IMR-90 (cell line): Measurements from ENCODE around the gene SLC8A1.

Experiments used
- CEBPB ChIP-seq: IDR thresholded peaks from 2 replicates; pipeline ENCODE4 v1.6.1; 2012; ENCODE audit warnings: low read depth, low read length, improper control_type of control experiment
- CHD1 ChIP-seq: IDR thresholded peaks from 2 replicates; pipeline ENCODE4 v1.6.1; 2012; ENCODE audit warnings: low read depth, low read length, improper control_type of control experiment
- MAFK ChIP-seq: IDR thresholded peaks from 2 replicates; pipeline ENCODE4 v1.6.1; 2012; ENCODE audit warnings: low read depth, low read length, improper control_type of control experiment
- MAZ ChIP-seq: IDR thresholded peaks from 2 replicates; pipeline ENCODE4 v1.6.1; 2012; ENCODE audit warnings: low read depth, mild to moderate bottlenecking, low read length, improper control_type of control experiment, moderate library complexity, borderline replicate concordance
- MXI1 ChIP-seq: IDR thresholded peaks from 2 replicates; pipeline ENCODE4 v1.6.1; 2012; ENCODE audit warnings: low read depth, mild to moderate bottlenecking, low read length, moderate library complexity, borderline replicate concordance
- POLR2A ChIP-seq: IDR thresholded peaks from 2 replicates; pipeline ENCODE4 v1.6.1; 2012; ENCODE audit warnings: mild to moderate bottlenecking, low read depth, low read length
- RAD21 ChIP-seq: IDR thresholded peaks from 2 replicates; pipeline ENCODE4 v1.6.1; 2012; ENCODE audit warnings: low read length, improper control_type of control experiment
- RCOR1 ChIP-seq: IDR thresholded peaks from 2 replicates; pipeline ENCODE4 v1.6.1; 2012; ENCODE audit warnings: mild to moderate bottlenecking, low read length, improper control_type of control experiment; ENCODE audit not compliant: insufficient replicate concordance
- RFX5 ChIP-seq: IDR thresholded peaks from 2 replicates; pipeline ENCODE4 v1.8.0; 2012; ENCODE audit warnings: low read depth, mild to moderate bottlenecking, low read length, moderate library complexity
- SMC3 ChIP-seq: fragments of 150-350 bp; IDR thresholded peaks from 2 replicates; pipeline ENCODE4 v1.6.1; 2016; ENCODE audit warnings: low read depth, mild to moderate bottlenecking, antibody characterized with exemption, low read length, moderate library complexity
- TF ChIP-seq, protein P1 (sequence below): conservative IDR thresholded peaks from 2 replicates; pipeline ENCODE4 v1.5.1; 2012; ENCODE audit warnings: mild to moderate bottlenecking, low read depth, low read length, improper control_type of control experiment
- TF ChIP-seq, protein P2 (sequence below): fragments of 150-350 bp; IDR thresholded peaks from 2 replicates; pipeline ENCODE4 v1.6.1; 2017; ENCODE audit warnings: mild to moderate bottlenecking, antibody characterized with exemption, low read length, low read depth
- TF ChIP-seq, protein P3 (sequence below): fragments of 150-350 bp; IDR thresholded peaks from 2 replicates; pipeline ENCODE4 v1.6.1; 2016; ENCODE audit warnings: low read depth, mild to moderate bottlenecking, low read length, moderate library complexity, borderline replicate concordance

DNA sequence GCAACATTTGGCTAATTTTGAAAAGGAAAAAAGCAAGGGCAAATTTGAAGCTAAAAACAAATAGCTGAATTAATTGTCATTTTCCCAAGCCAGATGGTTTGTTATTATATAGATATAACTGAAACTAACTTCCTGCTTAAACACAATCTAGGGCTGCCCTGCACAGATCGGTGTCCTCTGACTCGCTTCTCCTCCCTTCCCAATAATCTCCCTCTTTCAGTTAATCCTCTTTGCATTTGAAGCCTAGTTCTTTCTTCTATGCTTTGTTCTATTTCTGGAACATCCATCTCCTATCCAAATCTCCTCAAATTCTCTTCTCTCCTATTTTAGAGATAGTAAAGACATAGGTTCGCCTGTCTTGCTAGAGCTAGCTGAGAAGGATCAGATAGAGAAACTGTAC, 328.1 kb downstream of the SLC8A1 start:
- TF ChIP-seq, protein P1, sequence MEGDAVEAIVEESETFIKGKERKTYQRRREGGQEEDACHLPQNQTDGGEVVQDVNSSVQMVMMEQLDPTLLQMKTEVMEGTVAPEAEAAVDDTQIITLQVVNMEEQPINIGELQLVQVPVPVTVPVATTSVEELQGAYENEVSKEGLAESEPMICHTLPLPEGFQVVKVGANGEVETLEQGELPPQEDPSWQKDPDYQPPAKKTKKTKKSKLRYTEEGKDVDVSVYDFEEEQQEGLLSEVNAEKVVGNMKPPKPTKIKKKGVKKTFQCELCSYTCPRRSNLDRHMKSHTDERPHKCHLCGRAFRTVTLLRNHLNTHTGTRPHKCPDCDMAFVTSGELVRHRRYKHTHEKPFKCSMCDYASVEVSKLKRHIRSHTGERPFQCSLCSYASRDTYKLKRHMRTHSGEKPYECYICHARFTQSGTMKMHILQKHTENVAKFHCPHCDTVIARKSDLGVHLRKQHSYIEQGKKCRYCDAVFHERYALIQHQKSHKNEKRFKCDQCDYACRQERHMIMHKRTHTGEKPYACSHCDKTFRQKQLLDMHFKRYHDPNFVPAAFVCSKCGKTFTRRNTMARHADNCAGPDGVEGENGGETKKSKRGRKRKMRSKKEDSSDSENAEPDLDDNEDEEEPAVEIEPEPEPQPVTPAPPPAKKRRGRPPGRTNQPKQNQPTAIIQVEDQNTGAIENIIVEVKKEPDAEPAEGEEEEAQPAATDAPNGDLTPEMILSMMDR: no peak
- no peak for TF ChIP-seq CHD1
- no peak for TF ChIP-seq SMC3
- TF ChIP-seq RCOR1: no peak
- TF ChIP-seq, protein P2, sequence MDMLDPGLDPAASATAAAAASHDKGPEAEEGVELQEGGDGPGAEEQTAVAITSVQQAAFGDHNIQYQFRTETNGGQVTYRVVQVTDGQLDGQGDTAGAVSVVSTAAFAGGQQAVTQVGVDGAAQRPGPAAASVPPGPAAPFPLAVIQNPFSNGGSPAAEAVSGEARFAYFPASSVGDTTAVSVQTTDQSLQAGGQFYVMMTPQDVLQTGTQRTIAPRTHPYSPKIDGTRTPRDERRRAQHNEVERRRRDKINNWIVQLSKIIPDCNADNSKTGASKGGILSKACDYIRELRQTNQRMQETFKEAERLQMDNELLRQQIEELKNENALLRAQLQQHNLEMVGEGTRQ: no peak
- no peak for TF ChIP-seq RFX5
- TF ChIP-seq POLR2A: no peak
- no peak for TF ChIP-seq RAD21
- TF ChIP-seq MAFK: no peak
- TF ChIP-seq CEBPB: no peak
- TF ChIP-seq MXI1: no peak
- TF ChIP-seq MAZ: no peak
- TF ChIP-seq, protein P3, sequence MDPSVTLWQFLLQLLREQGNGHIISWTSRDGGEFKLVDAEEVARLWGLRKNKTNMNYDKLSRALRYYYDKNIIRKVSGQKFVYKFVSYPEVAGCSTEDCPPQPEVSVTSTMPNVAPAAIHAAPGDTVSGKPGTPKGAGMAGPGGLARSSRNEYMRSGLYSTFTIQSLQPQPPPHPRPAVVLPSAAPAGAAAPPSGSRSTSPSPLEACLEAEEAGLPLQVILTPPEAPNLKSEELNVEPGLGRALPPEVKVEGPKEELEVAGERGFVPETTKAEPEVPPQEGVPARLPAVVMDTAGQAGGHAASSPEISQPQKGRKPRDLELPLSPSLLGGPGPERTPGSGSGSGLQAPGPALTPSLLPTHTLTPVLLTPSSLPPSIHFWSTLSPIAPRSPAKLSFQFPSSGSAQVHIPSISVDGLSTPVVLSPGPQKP: no peak
